T-cell (primary cell): ENCODE data around the gene AFDN. TPM values are rescaled to one million over a fixed set of nuclear protein-coding genes. Genes with fewer than 3 reads are reported as not detected.

Experiments
- ATAC-seq, 4 experiments: fragments of 200-7000 bp in 3 of 4; fragments of 150-1000 bp in 1 of 4; cut with Tn5 transposase; replicated peaks in 1 of 4; 1 replicate in 3 of 4; 2 replicates in 1 of 4; pipeline ENCODE4 v1.10.0; 2021; ENCODE audit warnings: moderate library complexity in 3 of 4, mild to moderate bottlenecking in 2 of 4, moderate number of reproducible peaks in 1 of 4
- CTCF ChIA-PET, 2 donors: fragments of 300-600 bp; sonication (Branson Sonifier 250); formaldehyde crosslinking; loops; one replicate each; lab custom pipeline; 2022; ENCODE audit warnings: antibody characterized with exemption in 2 of 2; lab: Charles Lee
- POLR2A ChIA-PET, 2 donors: fragments of 300-600 bp; sonication (Branson Sonifier 250); formaldehyde crosslinking; loops; one replicate each; lab custom pipeline; 2022; ENCODE audit warnings: antibody characterized with exemption in 2 of 2; lab: Charles Lee
- DNase-seq, 35 experiments: peaks; one replicate each; pipeline versions ENCODE4 v3.0.0 to v3.0.0-alpha.2; 2013 to 2023
- H3K27ac ChIP-seq: one replicate; pipeline ENCODE4 v1.5.1; 2013; ENCODE audit warnings: low read length
- H3K27me3 ChIP-seq, 2 experiments: replicated peaks in 1 of 2; 1 replicate in 1 of 2; 2 replicates in 1 of 2; pipeline versions ENCODE4 v1.6.1 to v1.7.0; 2013; ENCODE audit warnings: low read length in 1 of 2, mixed read lengths in 1 of 2; ENCODE audit not compliant: control insufficient read depth in 2 of 2, insufficient read depth in 2 of 2; ENCODE audit errors: extremely low read depth in 1 of 2
- H3K36me3 ChIP-seq, 2 donors: 1 replicate in 1 of 2; 2 replicates in 1 of 2; pipeline versions ENCODE4 v1.6.1 to v1.7.0; 2013; ENCODE audit warnings: low read length in 1 of 2; ENCODE audit not compliant: control insufficient read depth in 2 of 2, insufficient read depth in 1 of 2; ENCODE audit errors: extremely low read depth in 1 of 2
- H3K4me1 ChIP-seq, 2 experiments: 1 replicate in 1 of 2; 2 replicates in 1 of 2; pipeline versions ENCODE4 v1.6.1 to v1.7.0; 2013; ENCODE audit warnings: low read length in 2 of 2, mixed read lengths in 1 of 2; ENCODE audit not compliant: insufficient read depth in 2 of 2, control insufficient read depth in 1 of 2; ENCODE audit errors: extremely low read depth in 1 of 2
- H3K4me3 ChIP-seq, 2 donors: 1 replicate in 1 of 2; 2 replicates in 1 of 2; pipeline versions ENCODE4 v1.5.1 to v1.7.0; 2013; ENCODE audit warnings: mild to moderate bottlenecking in 2 of 2, low read length in 1 of 2, moderate library complexity in 1 of 2; ENCODE audit not compliant: control insufficient read depth in 1 of 2; ENCODE audit errors: extremely low read depth in 1 of 2
- H3K9me3 ChIP-seq: 2 replicates; pipeline ENCODE4 v1.7.0; 2013
- H3K27ac Mint-ChIP-seq, 2 donors: one replicate each; pipeline ENCODE4 v1.8.0; 2020 to 2021; ENCODE audit warnings: mild to moderate bottlenecking in 2 of 2, mixed read lengths in 2 of 2
- H3K27me3 Mint-ChIP-seq, 2 donors: one replicate each; pipeline ENCODE4 v1.8.0; 2021 to 2022; ENCODE audit warnings: mixed read lengths in 2 of 2
- H3K36me3 Mint-ChIP-seq: one replicate; pipeline ENCODE4 v1.8.0; 2021; ENCODE audit warnings: mixed read lengths
- H3K4me1 Mint-ChIP-seq, 3 donors: one replicate each; pipeline ENCODE4 v1.8.0; 2020 to 2022; ENCODE audit warnings: mixed read lengths in 3 of 3, mild to moderate bottlenecking in 1 of 3
- H3K4me3 Mint-ChIP-seq, 3 donors: one replicate each; pipeline ENCODE4 v1.8.0; 2020 to 2022; ENCODE audit warnings: mild to moderate bottlenecking in 3 of 3, mixed read lengths in 3 of 3, moderate library complexity in 3 of 3
- H3K9me3 Mint-ChIP-seq, 3 donors: one replicate each; pipeline ENCODE4 v1.8.0; 2020 to 2022; ENCODE audit warnings: mixed read lengths in 3 of 3
- WGBS: methylation state at CpG from one replicate; pipeline ENCODE4 v1.1.5; 2013; ENCODE audit warnings: missing lambda C conversion rate; ENCODE audit not compliant: insufficient coverage; 5-methylcytosine and 5-hydroxymethylcytosine counted together
- total RNA-seq, 35 experiments: library from RNA in 6 of 35; stranded (reverse) in 6 of 35; fragments of 120-200 nt in 1 of 35; gene quantifications; one replicate each; pipeline versions ENCODE4 v1.2.1 to v1.2.4 and lab custom pipeline; 2013 to 2026

AFDN gene
- total RNA-seq, 5 donors from 2014 or later (not counting 1 experiment from before 2014, with no cell fraction given) = 10.6 to 30.3 (median 20.7) TPM

DNA sequence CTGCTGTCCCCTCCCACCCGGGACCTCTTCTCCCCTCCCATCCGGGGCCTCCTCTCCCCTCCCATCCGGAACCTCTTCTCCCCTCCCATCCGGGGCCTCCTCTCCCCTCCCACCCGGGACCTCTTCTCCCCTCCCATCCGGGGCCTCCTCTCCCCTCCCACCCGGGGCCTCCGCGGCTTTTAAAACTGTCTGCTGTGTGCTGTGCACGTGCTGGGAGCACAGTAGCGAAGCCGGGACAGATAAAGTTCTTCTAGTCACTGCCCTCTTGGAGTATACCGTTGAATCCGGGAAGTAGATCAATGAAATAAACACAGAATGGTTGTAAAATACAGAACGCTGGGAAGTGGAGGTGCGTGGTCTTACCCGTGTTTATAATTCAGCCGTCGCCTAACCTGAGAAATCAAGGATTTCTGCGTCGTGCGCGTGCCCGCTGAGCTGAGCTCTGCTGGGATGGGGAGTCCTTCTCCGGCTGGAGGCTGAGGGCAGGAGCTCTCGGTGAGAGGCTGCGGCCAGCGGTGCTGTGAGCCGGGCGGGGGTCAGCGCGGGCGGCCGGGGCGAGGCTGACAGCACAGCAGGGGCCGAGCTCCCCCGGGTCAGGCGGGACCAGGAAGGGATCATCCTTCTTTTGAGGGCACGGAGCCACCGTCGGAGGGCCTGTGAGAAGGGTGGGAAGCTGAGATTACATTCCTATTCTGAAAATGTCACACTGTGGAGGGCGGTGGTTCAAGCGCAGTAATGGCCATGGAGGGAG, 151.2 kb downstream of the AFDN start:
- 94% methylated on average over 33 of the region's 43 CpGs for WGBS
- DNase-seq (no peak), ATAC-seq (no peak)
- Histone ChIP-seq H3K9me3 (no peaks in the 10 kb centered on the region), H3K4me1 (no peaks in the 10 kb centered on the region), H3K27ac (no peak overlapping the region), H3K36me3 (no peaks in the 10 kb centered on the region), H3K4me3 (no peak overlapping the region), H3K27me3 (peaks cover 0 to 9% of the 10 kb centered on the region in 2 experiments)
- Mint-ChIP-seq H3K4me3 (no peak overlapping the region), H3K4me1 (no peaks in the 10 kb centered on the region), H3K9me3 (no peaks in the 10 kb centered on the region), H3K27ac (no peak overlapping the region), H3K27me3 (peaks cover 0 to 7% of the 10 kb centered on the region in 2 donors), H3K36me3 (no peaks in the 10 kb centered on the region)
- CTCF ChIA-PET = no interaction called here
- POLR2A ChIA-PET = no interaction called here

DNA sequence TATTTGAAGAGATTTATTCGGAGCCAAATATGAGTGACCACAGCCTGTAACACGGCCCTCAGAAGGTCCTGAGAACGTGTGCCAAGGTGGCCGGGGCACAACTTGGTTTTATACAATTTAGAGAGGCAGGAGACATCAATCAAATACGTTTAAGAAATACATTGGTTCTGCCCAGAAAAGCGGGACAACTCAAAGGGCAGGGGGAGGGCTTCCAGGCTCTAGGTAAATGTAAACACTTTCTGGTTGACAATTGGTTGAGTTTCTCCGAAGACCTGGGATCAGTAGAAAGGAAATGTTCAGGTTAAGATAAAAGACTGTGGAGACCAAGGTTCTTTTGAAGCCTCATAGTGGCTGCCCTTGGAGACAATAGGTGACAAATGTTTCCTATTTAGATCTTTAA, 151.9 kb downstream of the AFDN start:
- H3K4me1 ChIP-seq = no peaks in the 10 kb centered on the region
- WGBS = 77% methylated on average over 7 of the region's 7 CpGs
- H3K27me3 Mint-ChIP-seq = peaks cover 0 to under 1% of the 10 kb centered on the region in 2 donors
- no peaks in the 10 kb centered on the region for H3K36me3 Mint-ChIP-seq
- ChIA-PET CTCF (no interaction called here), POLR2A (no interaction called here)
- H3K27ac Mint-ChIP-seq = no peak overlapping the region
- no peaks in the 10 kb centered on the region for H3K9me3 ChIP-seq
- H3K4me1 Mint-ChIP-seq = no peaks in the 10 kb centered on the region
- no peak overlapping the region for H3K4me3 Mint-ChIP-seq
- DNase-seq = no peak
- H3K36me3 ChIP-seq = no peaks in the 10 kb centered on the region
- H3K4me3 ChIP-seq = no peak overlapping the region
- H3K27me3 ChIP-seq = peaks cover 0 to 9% of the 10 kb centered on the region in 2 experiments
- no peak overlapping the region for H3K27ac ChIP-seq
- no peaks in the 10 kb centered on the region for H3K9me3 Mint-ChIP-seq
- ATAC-seq = no peak

DNA sequence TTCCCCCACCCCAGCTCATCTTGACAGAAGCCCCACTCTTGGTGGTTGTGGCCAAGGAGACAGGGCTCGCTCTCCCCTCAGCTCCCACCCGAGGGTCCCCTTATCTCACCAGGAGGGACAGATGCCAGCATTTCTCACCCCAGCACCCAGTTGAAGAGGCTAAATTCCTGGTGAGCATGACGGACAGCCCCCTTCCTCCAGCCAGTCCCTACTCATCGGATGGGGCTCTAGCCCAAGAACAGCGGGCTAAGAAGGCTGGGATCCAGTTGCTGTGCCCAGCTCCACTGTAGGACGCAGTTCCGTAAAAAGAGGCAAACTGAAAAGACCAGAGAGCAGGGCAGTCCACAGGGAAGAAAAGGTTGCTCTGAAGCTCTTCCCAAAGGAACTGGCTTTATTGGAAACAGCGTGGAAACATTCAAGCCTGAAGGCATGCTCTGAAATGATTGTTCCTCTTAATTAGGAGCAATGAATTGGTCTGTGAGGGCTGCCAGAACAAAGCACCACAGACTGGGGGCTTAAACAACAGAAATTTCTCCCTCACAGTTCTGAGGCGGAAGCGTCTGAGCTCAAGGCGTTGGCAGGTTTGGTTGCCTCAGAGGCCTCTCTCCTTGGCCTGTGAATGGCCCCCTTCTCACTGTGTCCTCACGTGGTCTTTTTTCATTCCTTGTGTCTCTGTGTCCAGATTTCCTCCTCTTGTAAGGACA, 152.9 kb downstream of the AFDN start:
- ATAC-seq (no peak), DNase-seq (no peak)
- ChIA-PET POLR2A (no interaction called here), CTCF (no interaction called here)
- Histone ChIP-seq H3K27me3 (peaks cover 0 to 9% of the 10 kb centered on the region in 2 experiments), H3K27ac (no peak overlapping the region), H3K4me1 (no peaks in the 10 kb centered on the region), H3K36me3 (no peaks in the 10 kb centered on the region), H3K9me3 (no peaks in the 10 kb centered on the region), H3K4me3 (no peak overlapping the region)
- Mint-ChIP-seq H3K27me3 (no peaks in the 10 kb centered on the region), H3K27ac (no peak overlapping the region), H3K9me3 (no peaks in the 10 kb centered on the region), H3K4me1 (no peaks in the 10 kb centered on the region), H3K36me3 (no peaks in the 10 kb centered on the region), H3K4me3 (no peak overlapping the region)
- 89% methylated on average over 11 of the region's 12 CpGs for WGBS

DNA sequence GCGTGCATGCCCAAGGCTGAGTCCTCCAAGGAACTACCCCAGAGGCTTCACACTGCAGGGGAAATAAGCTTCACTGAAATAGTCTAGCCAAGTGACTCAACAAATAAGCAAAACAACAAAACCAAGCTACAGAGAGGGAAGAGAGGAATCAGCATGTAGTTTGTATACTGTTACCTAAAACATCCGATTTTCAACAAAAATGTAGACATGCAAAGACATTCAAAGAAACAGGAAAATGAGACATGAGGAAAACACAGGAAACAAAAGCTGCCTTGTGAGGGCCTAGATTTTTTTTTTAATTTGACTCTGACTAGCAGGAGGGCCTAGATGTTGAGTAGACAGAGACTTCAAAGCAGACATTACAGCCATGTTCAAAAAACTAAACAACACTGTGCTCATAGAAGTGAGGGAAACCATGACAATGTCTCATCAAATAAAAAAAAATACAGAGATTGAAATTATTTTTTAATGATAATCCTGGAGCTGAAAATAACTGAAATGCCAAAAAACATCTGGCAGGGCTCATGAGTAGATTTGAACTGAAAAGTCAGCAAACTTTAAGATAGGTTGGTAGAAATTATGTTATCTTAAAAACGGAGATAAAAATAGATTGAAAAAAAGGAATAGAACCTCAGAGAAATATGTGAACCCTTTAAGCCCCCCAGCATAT, 154.3 kb downstream of the AFDN start:
- Mint-ChIP-seq H3K27me3 (no peaks in the 10 kb centered on the region), H3K9me3 (no peaks in the 10 kb centered on the region), H3K4me3 (no peak overlapping the region), H3K4me1 (no peaks in the 10 kb centered on the region), H3K36me3 (no peaks in the 10 kb centered on the region), H3K27ac (no peak overlapping the region)
- no peak for DNase-seq
- H3K4me3 ChIP-seq = no peak overlapping the region
- POLR2A ChIA-PET = interaction anchor here in 1 of 2 donors (0.7 kb wide), 1 partner anchor 1339 kb away, joined by 13 read pairs; no protein-coding TSS in a partner anchor
- H3K4me1 ChIP-seq = no peaks in the 10 kb centered on the region
- ATAC-seq = no peak
- CTCF ChIA-PET = interaction anchor here in 1 of 2 donors (0.7 kb wide), 1 partner anchor 87 kb away, joined by 3 read pairs; no protein-coding TSS in a partner anchor
- H3K36me3 ChIP-seq = no peaks in the 10 kb centered on the region
- WGBS = no CpG with 5 or more reads among the region's 3 CpGs
- no peak overlapping the region for H3K27ac ChIP-seq
- H3K27me3 ChIP-seq = peaks cover 0 to 9% of the 10 kb centered on the region in 2 experiments
- H3K9me3 ChIP-seq = no peaks in the 10 kb centered on the region

DNA sequence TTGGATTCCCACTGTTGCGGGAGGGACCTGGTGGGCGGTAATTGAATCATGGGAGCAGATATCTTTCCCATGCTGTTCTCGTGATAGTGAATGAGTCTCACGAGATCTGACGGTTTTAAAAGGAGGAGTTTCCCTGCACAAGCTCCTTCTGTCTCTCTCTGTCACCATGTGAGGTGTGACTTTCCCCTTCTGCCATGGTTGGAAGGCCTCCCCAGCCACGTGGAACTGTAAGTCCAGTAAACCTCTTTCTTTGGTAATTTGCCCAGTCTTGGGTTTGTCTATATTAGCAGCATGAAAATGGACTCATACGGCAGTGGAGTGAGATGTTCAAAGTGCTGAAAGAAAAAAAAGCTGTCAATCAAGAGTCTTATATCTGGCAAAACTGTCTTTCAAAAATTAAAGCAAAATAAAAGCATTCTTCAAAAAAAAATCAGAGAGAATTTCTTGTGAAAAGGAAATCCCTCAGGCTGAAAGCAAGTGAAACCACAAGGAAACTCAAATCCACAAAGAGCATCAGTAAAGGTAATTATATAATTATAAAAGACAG, 155.3 kb downstream of the AFDN start:
- 100% methylated on average over 5 of the region's 7 CpGs for WGBS
- no peak overlapping the region for H3K4me3 ChIP-seq
- H3K36me3 ChIP-seq = no peaks in the 10 kb centered on the region
- POLR2A ChIA-PET = no interaction called here
- H3K27ac ChIP-seq = no peak overlapping the region
- Mint-ChIP-seq H3K9me3 (no peaks in the 10 kb centered on the region), H3K27ac (no peak overlapping the region), H3K27me3 (no peaks in the 10 kb centered on the region), H3K4me1 (no peaks in the 10 kb centered on the region), H3K36me3 (no peaks in the 10 kb centered on the region), H3K4me3 (no peak overlapping the region)
- DNase-seq = no peak
- peaks cover 0 to 3% of the 10 kb centered on the region in 2 experiments for H3K27me3 ChIP-seq
- no peaks in the 10 kb centered on the region for H3K9me3 ChIP-seq
- CTCF ChIA-PET = no interaction called here
- H3K4me1 ChIP-seq = no peaks in the 10 kb centered on the region
- no peak for ATAC-seq

DNA sequence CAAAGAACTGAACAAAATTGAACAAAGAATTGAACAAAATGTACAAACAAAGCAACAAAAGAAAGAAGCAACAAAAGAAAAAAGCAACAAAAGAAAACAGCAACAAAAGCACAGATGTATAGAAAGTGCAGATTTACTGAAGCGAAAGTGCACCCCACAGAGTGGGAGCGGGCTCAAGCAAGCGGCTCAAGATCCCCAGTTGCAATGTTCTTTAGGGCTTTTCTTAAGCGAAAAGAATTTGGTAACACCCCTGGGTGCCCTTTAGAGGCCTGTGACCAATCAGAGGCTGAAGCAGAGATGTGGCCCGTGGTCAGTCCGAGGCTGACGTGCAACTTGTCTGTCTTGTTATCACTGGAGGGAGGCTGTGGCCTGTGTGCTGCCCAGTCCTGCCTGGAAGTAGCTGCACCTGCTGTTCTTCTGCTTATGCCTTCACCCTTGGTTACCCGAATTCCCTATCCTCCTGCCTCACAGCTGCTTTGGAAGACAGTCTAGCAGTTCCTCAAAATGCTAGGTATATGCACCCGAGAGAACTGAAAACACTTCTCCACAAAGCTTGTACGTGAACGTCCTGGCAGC, 157.5 kb downstream of the AFDN start:
- Mint-ChIP-seq H3K4me1 (no peaks in the 10 kb centered on the region), H3K4me3 (no peak overlapping the region)
- CTCF ChIA-PET = no interaction called here

More for the DNA sequence above, 157.5 kb downstream of the AFDN start:
- Histone ChIP-seq H3K4me1 (no peaks in the 10 kb centered on the region), H3K9me3 (no peaks in the 10 kb centered on the region), H3K4me3 (no peak overlapping the region), H3K36me3 (no peaks in the 10 kb centered on the region), H3K27me3 (no peaks in the 10 kb centered on the region), H3K27ac (no peak overlapping the region)
- Mint-ChIP-seq H3K27me3 (no peaks in the 10 kb centered on the region), H3K36me3 (no peaks in the 10 kb centered on the region), H3K27ac (no peak overlapping the region), H3K9me3 (no peaks in the 10 kb centered on the region)
- no peak for ATAC-seq
- POLR2A ChIA-PET = no interaction called here
- 85% methylated on average over 7 of the region's 11 CpGs for WGBS
- DNase-seq = no peak
